22Rv1 (cell line): ENCODE results near the gene NT5DC3.

Experiments
- H3K27ac ChIP-seq: fragments of 450-650 bp; 2 replicates; pipeline ENCODE4 v1.5.1; 2017
- ZFX ChIP-seq: fragments of 450-650 bp; IDR thresholded peaks from 2 replicates; pipeline ENCODE4 v1.6.1; 2017; ENCODE audit warnings: antibody characterized with exemption, borderline replicate concordance
- TF ChIP-seq, protein P1 (sequence below): fragments of 450-650 bp; IDR thresholded peaks from 2 replicates; pipeline ENCODE4 v1.5.1; 2017; ENCODE audit warnings: mild to moderate bottlenecking

NT5DC3 gene

DNA sequence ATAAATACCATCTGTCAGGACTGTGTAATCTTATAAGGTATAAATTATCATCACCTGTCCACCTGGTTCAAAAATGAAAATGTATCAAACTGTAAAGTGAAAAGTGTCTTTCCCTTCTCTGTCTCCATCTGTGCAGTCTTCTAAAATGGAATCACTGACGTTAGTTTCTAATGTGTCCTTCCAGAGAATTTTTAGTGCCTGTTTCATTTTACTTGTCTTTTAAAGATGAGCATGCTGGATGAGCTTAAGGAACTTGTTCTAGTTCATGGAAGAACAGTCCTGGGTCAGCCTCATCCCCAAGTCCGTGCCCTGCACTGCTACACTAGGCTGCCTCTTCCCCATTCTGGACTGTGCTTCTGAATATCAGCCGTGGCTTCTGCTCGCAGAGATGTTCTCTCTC lies 5.4 kb upstream of the NT5DC3 start:
- TF ChIP-seq, protein P1, sequence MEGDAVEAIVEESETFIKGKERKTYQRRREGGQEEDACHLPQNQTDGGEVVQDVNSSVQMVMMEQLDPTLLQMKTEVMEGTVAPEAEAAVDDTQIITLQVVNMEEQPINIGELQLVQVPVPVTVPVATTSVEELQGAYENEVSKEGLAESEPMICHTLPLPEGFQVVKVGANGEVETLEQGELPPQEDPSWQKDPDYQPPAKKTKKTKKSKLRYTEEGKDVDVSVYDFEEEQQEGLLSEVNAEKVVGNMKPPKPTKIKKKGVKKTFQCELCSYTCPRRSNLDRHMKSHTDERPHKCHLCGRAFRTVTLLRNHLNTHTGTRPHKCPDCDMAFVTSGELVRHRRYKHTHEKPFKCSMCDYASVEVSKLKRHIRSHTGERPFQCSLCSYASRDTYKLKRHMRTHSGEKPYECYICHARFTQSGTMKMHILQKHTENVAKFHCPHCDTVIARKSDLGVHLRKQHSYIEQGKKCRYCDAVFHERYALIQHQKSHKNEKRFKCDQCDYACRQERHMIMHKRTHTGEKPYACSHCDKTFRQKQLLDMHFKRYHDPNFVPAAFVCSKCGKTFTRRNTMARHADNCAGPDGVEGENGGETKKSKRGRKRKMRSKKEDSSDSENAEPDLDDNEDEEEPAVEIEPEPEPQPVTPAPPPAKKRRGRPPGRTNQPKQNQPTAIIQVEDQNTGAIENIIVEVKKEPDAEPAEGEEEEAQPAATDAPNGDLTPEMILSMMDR: no peak
- TF ChIP-seq ZFX: no peak
- H3K27ac ChIP-seq: no peak overlapping the region

GRCh38 chr12:103844305-103844704 lies 3.3 kb upstream of the NT5DC3 start:
- TF ChIP-seq, protein P1: no peak
- TF ChIP-seq ZFX: no peak
- H3K27ac ChIP-seq: no peak overlapping the region

DNA sequence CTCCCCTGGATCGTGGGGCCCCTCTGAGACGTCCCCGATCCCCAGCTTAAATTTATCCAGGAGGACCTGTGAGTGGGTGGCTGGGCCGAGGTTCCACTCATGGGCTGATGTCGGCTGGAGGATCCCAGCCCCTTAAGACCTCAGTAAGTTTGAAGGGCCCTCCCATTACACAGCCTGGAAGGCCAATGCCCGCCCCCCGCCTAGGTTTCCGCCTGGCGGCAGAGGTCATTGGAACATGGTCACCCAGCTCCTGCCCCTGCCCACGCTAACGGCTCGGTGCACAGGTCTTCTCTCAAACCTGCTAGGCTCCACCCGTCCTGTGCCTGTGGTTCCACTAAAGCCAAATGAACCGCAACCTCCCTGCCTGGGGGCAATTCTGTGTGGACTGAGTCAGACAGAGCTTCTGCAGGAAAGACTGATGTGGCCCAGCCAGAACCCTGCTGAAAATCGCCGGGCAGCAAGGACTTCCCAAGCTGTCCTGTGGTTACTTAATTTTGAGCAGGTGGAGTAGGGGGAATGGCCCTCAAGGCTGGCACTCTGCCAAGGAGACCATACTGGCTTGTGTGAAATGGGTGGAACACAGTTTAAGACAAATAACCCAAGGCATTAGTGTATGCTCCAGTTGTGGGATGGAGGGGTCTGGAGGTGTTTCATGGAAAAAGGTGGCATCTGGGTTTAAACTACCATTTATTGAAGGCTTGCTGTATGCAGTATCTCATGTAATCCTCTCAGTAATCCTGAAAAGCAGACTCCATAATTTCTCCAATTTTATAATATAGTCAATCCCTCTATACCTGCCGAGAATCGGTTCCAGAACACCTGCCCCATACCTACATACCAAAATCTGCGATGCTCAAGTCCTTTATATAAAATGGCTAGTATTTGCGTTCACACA lies 903 bp upstream of the NT5DC3 start:
- peak overlapping the region; percentile 73 for H3K27ac ChIP-seq
- TF ChIP-seq, protein P1: no peak
- no peak for TF ChIP-seq ZFX

DNA sequence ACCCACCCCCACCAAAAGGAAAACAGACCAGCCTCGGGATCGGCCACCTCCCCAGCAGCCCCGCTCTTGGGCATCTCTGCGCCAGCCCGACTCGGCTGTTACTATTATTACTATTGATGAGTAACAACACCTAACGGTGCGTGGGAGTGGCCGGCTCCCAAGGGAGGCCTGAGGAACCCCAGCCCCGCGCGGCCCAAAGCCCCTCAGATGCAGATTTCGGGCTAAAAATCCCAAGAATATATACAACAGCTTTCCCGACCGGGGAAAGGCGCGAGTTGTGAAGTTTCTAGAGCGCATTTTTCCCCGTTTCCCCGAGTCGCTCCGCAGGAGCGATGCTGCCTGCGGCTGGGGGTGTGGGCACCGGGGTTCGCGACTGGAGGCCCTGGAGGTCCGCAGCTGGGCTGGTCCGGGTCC lies 565 bp downstream of the NT5DC3 start:
- peak overlapping the region; percentile 73 for H3K27ac ChIP-seq
- no peak for TF ChIP-seq ZFX
- TF ChIP-seq, protein P1: no peak

DNA sequence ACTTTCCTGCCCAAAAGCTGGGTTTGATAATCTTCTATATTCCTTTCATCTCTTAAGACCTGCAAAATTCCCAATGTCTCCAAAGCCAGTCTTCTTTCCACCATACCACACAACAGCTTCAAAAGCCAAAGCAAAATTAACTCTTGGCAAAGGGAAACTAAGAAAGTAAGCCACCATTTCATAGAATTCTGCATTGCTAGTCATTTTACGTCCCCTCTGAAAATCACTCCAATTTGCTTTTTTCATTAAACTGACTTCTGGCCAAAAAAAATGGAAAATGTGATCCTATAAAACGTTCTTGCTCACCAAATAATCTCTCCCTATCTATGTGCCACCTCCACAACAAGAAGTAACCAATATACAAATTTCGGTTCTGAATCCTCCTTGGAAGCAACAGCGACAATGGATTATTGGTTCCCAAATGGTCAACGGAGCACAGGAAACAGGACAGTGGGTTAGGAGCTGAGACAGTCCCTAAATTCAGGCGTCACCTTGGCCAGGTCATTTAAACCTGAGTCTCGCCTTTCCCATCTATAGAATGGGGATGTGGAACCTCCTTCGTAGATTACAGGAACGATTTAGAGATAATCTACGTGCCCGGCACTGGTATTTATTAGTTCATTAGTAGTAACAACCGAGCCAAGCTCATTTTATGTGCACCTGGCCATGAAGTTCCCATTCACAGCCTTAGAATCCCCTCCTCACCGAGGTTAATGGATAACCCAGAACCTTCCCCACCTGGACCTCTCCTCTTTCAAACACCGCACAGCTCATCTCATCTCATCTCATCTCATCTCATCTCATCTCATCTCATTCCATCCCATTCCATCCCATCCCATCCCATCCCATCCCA lies 1.2 kb downstream of the NT5DC3 start:
- TF ChIP-seq, protein P1: no peak
- TF ChIP-seq ZFX: no peak

DNA sequence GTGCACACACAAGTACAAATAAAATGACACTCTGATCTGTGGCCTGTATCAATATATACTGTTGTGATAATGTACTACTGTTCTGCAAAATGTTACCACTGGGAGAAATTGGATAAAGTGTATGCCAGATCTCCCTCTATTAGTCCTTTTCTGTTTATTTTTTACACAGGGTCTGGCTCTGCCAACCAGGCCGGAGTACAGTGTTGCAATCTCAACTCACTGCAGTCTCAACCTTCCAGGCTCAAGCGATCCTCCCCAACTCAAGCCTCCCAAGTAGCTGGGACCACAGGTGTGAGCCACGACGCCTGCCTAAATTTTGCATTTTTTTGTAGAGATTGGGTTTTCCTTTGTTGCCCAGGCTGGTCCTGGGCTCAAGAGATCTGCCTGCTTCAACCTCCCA lies 1.9 kb downstream of the NT5DC3 start:
- H3K27ac ChIP-seq: peak overlapping the region; percentile 73
- TF ChIP-seq, protein P1: no peak
- no peak for TF ChIP-seq ZFX

More for the DNA sequence above, 1.2 kb downstream of the NT5DC3 start:
- H3K27ac ChIP-seq: peak overlapping the region; percentile 73
